ENCODE measurements around the gene ARPP21.

DNA sequence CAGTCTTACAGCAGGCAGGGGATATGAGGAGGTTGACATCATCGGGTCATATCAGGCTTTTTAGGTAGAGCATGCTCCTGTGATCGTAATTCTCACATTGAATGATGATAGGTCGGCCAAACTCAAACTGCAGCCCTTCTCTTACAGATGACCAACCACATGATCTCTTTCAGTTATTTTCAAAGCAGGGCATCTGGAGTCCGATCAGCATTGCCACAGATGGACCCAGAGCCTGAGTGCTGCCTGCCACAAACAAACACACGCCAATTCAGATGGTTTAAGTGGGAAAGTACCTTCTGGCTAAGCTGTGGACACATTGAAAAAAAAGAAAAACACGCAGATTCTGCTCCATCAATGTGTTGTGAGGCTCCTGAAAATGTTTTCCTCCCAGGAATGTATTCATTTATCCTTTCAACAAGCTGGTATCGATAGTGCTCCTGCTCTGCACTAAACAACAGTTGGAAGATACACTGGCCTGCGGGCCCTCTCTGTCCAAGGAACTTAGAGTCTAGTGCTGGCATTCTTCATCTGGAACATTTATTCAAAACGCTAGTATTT, 31.2 kb downstream of the ARPP21 start:
- TF ChIP-seq ARNTL (CRISPR knock-in tag; IDR thresholded peaks at IDR 0.05; ENCODE audit: borderline replicate concordance, low read depth), result no peak
- no peak for TF ChIP-seq TOX (CRISPR knock-in tag; IDR thresholded peaks at IDR 0.05; ENCODE audit: borderline replicate concordance)
